Eye (tissue), 1 donor: Measurements from ENCODE around the gene NEDD4L.

Source experiments
- DNase-seq: peaks from one replicate; pipeline ENCODE4 v3.0.0-alpha.2; 2015

NEDD4L gene

DNA sequence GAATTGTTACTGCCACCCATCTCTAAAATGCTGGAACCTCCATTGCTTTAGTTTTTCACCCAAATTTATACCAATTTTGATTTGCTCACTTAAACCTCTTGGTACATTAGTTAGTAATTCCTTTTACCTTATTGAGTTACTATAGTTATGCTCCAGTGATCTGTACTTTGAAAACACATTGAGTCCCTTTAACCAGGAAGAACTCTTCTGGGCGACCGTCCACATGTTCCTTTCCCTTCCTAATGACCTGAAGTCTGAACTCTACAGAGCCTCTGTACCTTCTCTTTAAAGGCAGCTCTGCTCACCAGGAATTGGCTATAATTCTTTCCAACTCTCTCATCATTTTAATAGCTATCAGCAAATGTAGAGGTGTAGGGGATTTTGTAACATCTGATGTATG, 290.0 kb downstream of the NEDD4L start:
- DNase-seq, result no peak

DNA sequence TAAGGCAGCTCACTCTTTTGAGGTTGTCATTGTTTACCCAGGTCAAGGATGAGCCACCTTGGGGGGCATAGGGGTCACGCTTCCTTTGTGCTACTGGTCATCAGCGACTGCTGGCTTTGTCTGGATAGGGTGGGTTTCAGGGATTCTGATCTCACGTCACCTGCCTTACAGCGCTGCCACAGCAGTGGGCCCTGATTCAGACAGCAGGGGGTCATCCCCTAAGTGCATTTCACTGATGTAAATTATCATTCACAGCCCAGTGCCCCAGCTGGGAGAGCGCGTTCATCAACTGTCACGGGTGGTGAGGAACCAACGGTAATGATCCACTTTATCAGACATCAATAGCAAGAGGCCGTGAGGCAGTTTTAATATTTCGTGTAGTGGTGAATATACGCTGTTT, 291.2 kb downstream of the NEDD4L start:
- peak; percentile 80 for DNase-seq

DNA sequence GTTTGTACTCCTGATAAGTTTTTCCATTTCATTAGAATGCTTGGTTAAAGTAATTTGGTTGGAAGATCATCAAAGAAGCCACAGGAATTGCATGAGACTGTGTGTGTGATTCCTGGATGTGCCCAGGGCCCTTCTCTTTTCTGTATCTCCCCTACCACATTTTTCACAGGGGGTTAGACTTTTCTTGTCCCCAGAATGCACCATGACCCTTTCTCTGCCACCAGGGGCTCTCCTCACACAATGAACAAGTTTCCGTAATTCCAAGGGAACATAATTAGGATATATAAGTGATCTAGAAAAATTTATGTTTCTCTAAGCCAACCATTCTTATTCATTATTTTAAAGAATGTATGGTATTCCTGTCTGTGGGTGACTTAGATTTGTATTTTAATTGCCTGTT, 291.8 kb downstream of the NEDD4L start:
- no peak for DNase-seq

DNA sequence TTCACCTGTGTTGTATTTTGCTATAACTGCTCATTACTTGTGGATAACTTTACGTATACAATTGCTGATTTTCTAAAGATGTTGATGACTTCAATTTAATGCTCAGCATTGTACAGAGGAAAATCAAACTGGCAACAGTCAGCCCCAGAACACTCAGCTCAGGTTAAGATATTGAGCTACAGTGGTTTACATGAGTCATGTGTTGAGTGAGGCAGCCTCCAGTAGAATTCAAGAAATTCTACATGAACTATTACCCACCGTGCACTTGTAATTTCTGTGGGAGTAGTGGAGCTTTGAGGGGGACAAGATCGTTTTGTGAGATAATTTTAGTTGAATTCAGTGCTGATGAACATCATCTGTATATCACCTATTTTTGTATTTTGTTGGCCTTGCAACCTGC, 292.6 kb downstream of the NEDD4L start:
- DNase-seq, result no peak

DNA sequence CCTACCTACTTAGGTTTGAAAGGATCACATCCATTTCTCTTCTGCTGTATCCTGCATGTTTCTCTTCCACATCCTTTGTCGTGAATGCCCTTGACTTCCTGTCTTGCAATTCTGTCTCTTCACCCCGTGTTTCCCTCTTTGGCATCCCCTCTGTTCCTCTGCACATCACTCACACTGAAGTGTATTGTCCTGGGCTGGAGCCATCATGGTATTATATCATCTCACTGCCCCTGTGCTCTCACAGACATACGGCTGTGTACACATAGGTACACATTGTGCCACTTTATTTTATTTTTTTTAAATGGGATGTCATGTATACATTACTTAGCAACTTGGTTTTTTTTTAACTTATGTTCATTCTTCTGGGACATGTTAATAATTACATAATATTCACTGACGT, 293.3 kb downstream of the NEDD4L start:
- no peak for DNase-seq

DNA sequence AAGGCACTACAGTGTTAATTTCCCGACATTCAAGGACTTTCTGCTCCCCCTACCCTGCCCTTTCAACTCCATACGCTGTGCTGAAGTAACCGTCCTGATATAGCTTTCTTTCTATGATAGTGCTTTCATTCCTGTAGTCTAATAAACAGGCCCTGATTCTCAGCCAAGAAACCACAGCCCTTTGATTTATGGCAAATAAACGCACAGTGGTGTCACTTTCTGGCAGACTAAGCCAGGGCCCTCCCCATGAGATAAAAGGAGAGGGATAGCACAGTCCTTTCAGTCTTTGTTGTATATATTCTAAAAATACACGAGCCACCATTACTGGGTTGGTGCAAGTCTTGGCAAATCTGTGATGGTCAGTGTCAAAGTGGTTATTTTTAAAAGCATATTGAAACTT, 293.7 kb downstream of the NEDD4L start:
- DNase-seq, result no peak

DNA sequence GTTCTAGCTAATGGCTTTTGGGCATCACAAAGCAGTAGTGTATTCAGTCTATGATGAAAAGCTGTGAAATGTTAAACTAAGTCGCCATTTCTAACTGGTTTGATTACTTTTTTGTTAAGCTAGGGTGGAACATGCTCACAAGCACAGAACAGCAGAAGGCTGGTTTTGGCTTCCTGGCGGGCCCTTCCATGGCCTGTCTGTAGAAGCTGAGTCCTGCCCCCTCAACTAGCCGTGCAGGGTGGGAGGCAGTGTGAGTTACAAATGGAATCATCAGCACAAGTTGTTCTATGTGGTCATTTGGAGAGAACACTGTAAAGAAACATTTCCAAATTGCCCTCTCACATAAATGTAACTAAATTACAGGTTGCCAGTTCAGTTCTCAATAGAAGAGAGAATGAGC, 294.1 kb downstream of the NEDD4L start:
- DNase-seq, result no peak

DNA sequence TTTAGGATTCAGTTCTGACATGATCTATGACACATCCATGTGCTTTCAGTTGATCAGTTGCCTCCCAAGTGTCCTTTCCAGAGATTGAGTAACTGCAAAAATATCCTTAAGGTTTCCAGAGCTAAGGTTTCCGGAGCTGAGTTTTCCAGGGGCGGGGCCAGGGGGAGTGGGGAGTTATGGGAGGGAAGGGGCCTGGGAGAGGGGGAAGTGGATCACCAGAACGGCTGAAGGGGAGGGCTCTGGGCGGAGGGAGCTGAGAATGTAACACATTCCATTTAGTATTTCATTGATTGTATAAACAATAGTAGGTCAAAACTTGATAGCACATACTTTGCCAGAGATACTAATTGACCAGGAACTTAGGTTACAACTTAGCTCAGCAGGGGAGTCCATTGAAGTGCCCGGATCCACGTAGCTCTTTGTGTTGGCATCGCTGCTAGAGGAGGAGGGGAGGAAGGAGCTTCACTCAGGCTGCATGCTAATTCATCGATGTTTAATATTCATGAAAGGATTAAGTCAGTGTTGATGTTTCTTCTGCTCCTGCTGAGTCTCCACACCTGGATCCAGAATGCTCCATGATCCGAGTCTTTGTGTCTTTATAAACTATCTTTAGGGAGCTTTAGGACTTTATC, 295.1 kb downstream of the NEDD4L start:
- DNase-seq, result peak; percentile 85

DNA sequence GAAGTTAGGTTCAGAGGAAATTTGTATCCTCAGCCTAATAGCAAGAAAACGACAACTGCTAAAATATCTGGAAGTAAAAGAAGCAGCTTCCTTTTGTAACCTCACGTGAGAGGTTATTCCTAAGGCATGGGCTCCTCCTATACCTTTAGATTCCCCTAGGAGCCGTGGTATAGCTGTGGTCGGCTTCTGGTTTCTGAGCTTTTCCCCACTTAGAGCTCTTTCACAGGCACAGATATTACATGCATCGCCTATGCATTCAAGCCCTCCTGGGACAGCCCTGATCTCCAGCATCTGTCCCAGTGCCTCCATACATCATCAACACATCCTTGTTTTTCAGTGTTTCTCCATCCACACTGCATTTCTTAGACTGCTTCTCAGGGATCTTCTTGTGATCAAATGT, 295.9 kb downstream of the NEDD4L start:
- DNase-seq, result peak; percentile 52

DNA sequence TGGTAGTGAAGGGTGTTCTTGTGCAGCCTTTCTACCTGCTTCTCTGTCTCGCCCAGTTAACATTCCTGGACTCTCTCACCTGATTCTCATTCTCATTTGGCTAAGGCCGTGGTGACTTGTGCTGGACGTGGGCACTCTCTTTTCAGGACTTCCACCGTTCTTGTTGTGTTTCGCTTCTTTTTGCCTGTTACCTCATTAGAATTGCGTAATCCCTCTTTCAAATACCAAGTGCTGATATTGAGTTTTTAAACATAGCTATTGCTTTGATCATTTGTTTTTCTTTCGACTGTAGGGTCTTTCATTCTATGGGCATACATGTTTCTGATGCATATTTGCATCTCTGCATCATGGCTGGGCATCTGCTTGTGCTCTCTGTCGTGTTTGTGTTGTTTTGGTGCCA, 297.9 kb downstream of the NEDD4L start:
- no peak for DNase-seq

DNA sequence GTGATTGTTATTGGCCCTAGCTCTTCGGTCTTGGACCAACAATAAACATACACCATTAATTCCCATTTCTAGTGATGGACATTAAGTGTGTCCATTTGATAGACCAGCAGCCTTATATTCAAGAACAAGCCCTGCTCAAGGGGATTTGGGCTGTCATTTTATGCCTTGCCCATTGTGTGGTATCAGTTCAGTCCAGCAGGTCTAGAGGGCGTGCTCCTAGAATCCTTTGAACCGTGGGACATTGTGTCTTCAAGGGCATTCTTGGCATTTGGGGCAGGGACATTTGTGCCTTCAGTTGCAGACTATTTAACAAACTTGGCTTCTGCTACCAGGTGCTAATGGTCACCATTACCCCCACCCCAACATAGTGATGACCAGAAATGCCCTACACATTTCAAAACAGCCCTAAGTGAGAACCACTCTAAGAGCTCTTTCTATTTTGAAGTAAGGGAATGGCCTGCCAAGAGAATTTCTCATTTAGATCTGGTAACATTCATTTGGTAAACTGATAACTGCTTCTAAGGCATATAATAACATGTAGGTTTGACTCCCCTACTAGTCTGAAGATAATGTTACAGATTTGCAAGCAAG, 300.1 kb downstream of the NEDD4L start:
- DNase-seq, result no peak

DNA sequence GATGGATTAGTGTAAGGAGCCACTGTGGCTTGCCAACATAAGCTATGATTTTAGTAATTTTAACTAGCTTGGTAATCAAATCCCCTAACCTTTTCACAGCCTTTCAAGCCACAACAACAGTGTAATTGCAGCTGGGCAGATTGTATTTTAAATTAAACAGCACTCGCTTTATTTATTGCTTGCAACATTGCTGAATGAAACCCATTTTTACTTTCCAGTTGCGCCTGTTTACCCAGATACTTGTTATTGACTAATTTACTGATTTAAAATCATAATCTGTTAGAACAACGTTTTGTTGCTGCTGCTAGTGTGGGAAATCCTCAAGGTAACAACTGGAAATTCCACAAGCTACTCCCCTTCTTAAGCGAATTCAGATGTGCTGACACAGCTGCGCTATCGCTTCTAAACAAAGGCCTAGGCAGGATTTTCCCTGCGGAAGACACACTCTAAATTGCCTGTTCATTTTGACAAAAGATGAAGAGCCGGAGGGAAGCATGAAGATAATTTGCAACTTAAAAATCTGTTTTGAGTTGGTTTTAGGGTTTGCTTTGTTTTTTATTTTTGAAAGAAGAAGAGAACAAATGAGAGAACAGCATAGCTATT, 300.9 kb downstream of the NEDD4L start:
- peak; percentile 84 for DNase-seq

DNA sequence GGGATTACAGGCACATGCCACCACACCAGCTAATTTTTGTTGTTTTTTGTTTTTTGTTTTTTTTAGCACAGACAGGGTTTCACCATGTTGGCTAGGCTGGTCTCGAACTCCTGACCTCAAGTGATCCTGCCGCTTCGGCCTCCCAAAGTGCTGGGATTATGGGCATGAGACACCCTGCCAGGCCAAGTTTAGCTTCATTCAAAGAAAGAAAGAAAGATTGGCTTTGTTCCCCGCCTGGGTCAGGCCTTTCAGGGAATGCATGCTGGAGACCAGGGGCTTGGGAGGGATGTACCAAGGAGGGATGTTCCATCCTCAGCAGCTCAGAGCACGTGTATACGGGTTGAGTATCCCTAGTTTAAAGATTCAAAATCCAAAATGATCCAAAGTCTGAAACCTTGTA, 301.8 kb downstream of the NEDD4L start:
- no peak for DNase-seq

DNA sequence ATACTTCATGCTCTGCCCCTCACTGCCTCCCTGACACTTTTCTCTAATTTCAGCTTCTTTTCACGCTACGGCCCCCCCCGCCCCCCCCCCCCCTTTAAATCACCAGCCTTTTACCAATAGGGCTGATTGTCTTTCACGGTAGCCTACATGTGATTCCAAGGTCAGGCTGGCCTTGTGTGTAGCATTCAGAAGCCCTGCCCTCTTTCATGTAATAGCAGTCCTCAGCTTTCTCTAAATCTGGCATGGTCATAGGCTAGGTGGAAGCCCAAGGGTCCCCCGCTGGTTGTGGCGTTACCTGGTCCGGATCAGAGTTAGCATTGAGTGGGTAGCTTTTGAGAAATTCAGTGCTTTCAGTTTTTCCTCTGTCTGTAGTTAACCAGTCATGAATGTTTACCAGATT, 303.1 kb downstream of the NEDD4L start:
- no peak for DNase-seq

DNA sequence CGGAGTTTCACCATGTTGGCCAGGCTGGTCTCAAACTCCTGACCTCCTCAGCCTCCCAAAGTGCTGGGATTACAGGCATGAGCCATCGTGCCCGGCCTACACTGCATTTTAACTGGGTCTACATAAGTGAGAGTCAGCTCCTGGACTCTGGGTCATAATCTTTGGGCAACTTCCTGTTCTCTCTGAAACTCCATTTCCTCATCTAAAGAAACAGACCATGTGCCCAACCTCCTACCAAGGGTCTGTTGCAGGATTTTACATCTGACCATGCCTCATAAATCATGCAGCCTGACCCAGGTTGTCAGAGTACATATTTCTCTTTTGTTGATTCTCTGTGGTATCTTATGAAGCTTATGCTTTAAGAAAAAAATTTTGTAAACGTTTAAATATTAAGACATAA, 304.5 kb downstream of the NEDD4L start:
- DNase-seq, result no peak

DNA sequence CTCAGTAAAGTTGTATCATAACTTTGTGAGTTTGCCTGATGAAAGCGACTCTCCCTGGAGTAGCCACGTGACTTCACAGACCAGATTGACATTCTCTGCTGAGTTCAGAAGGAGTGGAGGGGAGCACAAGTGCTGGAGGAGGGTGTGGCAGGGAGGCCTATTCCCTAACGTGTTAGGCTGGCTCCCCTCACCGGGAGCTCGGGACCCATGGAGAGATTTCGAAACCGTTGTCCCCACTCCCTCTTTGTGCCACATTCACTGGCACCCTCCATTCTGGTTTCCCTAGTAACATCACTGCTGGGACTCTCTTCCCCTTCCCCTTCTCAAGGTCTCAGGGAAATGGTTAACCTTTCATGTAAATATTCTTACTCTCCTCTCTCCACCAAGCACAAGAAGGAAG, 304.9 kb downstream of the NEDD4L start:
- DNase-seq, result no peak

DNA sequence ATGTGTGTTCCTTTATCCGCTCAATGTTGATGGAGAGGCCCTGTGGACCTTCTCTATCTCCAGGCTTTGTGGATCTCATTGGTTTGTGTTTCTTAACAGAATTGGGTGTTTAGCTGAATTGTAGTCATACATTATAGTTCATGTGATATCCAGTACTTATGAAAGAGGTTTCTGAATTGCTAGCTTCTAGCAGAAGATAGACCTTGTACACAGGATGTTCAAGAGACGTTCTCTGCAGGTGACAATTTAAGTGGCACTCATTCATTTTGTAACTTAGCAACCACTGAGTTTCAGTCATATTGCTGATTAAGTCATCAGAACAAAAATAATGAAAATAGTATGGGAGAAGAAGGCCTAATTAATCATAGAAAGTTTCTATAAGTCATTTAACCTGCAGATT, 305.6 kb downstream of the NEDD4L start:
- DNase-seq, result no peak

DNA sequence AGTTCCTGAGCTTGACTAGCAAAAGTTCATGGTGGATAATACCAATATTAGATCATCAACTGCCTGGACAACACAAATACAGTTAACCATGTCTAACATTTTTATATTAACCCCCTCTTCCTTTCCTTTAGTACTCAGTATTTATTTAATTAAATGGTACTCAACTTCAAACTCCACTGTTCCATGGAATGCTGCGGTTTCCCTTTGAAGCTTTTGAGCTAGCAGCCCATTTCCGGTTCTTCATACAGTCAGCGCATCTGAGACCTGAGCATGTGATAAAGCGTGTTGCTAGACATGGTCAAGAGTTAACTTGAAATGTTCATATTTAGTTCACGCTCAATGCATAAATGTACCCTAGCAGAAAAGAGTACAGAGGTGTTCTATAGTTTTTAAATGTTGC, 306.5 kb downstream of the NEDD4L start:
- no peak for DNase-seq

DNA sequence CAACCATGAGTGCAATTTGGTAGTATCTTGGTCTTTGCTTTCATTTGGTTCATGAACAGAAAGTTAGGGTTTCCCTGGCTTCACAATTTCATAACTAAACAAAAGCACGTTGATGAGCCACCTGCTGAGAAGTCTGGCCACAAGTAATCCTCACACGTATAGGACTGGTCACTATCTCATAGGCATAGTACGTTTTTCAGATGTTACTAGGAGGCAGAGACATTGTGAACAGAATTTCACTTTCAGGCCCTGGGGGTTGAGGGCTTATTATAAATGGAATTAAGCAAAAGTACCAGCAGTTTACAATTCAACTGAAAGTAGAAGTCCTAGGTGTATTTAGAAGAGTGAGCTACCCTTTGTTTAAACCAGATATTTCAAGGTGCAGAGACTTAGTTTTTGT, 307.8 kb downstream of the NEDD4L start:
- DNase-seq, result no peak

DNA sequence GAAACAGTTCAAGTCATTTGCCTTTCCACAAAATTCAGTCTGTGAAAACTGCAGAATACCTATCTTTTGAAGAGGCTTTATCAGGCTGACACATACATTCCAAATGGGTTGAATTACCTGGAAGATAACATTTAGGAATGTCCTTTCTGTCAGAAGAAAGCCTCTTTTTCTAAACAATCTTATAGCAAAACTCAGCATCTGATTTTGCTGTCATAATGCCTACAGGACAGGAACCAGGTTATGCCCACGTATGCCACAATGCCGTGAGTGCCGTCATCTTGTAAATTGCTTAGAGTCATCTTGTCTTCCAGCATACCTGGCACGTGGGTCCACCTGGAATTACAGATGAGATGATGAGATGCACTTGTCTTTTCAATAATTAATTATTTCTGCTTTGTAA, 309.6 kb downstream of the NEDD4L start:
- DNase-seq, result no peak

DNA sequence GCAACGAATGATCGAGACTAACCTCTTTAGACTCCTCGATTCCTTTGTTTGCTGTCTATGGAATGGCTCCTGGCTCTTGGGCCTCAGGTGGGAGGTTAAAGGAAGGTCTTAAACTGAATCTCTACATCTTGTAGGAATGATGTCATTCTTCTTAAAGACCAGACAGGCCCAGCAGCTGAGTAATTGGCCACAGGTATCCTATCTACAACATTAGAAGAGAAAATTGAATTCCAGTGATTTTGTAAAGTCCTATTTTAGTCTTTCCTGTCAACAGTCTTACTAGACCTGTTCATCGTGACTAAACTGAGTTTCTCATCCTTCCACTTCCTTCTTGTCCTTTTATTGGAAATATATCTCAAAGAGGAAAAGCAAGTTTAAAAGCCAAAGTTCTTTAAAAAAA, 310.0 kb downstream of the NEDD4L start:
- DNase-seq, result no peak

DNA sequence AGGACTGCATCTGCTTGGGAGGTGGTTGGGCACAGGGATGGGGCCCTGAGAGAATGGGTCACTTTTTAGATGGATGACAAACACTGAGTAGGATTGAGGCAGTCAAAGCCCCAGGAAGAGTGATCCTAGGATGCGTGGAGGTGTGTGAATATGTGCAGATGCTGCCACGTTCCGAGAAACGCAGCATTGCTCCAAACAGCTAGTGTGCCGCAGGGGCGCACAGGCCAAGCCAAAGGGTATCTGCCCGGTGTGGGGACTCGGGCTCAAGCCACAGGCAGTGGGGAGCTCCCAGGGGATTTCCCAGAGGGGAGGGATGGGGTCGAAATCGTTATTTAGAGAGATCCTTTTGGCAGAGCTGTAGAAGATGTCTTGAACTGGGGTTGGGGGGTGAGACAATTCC, 310.8 kb downstream of the NEDD4L start:
- DNase-seq, result no peak

DNA sequence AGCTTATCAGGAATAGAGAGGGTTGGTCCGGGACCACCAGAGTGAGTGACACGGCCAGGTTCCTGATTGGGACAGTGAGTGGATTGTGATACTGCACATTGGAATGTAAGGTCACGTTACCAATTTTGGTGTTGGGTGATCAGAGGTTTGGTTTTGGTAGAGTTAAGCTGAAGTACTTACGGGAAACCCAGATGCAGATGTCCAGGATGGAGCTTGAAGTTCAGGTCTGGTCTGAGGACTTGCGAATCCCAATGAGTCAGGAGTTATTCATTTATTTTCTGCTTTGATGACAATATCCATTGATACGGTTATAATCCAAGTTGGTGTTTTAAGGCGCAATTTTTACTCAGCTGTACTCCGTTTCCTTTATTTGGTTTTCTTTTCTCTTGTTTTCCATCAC, 311.2 kb downstream of the NEDD4L start:
- no peak for DNase-seq

DNA sequence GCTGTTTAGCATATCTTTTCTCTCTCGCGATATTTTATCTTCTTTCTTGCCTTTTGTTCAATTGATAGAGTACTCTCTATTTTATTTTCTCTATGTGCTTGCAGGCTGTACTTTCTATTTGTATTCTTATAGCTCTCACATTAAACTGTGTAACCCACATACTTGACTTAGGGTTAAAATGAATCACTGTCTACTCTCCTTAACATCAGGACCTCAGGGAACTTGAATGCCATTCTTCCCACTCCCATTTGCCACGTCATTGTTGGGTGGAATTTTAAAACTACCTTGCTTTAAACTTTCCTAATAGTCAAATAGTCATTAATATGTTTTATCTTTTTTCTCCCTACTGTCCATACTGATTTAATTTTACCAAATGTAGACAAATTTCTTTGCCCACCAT, 315.2 kb downstream of the NEDD4L start:
- no peak for DNase-seq

DNA sequence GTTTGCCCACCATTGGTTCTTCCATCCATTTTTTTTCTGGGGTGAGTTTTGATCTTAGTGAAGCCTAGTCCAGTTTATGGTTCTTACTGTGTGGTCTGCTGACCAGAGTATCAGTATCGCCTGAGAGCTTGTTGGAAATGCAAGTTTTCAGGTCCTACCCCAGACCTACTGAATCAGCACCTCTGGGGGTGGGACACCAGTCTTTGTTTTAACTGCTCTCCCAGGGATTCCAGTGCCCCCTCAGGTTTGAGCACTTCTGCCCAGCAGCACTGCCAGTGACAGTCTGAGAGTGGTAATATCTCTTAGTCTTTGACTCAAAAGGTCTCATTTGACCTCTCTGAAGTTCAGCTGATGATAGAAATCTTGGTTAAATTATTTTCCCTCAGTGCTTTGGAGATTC, 315.6 kb downstream of the NEDD4L start:
- no peak for DNase-seq
